IMR-90 (cell line): ENCODE results near the gene PI4KA. TPM values are rescaled to one million over a fixed set of nuclear protein-coding genes. Genes with fewer than 3 reads are reported as not detected.

ENCODE experiments used
- ATAC-seq: fragments of 200-7000 bp; cut with Tn5 transposase; 2 replicates; pipeline ENCODE4 v1.9.1; 2020; ENCODE audit warnings: low read depth, mild to moderate bottlenecking, moderate library complexity
- BruUV-seq: library from RNA; stranded (reverse); fragments of 400-500 nt; replicated peaks from 2 replicates; lab custom pipeline; 2021; lab: Mats Ljungman, UMichigan
- CTCF ChIA-PET: fragments of 300-600 bp; formaldehyde crosslinking; extraction: SDS; loops from one replicate; lab custom pipeline; 2021; ENCODE audit warnings: antibody characterized with exemption; lab: Yijun Ruan, JAX
- POLR2A ChIA-PET: fragments of 300-600 bp; sonication (Branson Sonifier 250); formaldehyde crosslinking; loops from one replicate; lab custom pipeline; 2022; ENCODE audit warnings: antibody characterized with exemption; ENCODE audit not compliant: unreplicated experiment; lab: Charles Lee
- DNase-seq: peaks from one replicate; pipeline ENCODE4 v3.0.0; 2013
- H2AFZ ChIP-seq: replicated peaks from 2 replicates; pipeline ENCODE3; 2013; ENCODE audit warnings: low read length, mild to moderate bottlenecking; ENCODE audit not compliant: poor library complexity
- H2AK5ac ChIP-seq: 2 replicates; pipeline ENCODE4 v1.6.1; 2013; ENCODE audit warnings: low read depth, low read length, inconsistent platforms
- H2AK9ac ChIP-seq: replicated peaks from 2 replicates; pipeline ENCODE3; 2013; ENCODE audit warnings: mild to moderate bottlenecking, low read depth, low read length, moderate library complexity; ENCODE audit not compliant: poor library complexity
- H2BK120ac ChIP-seq: 2 replicates; pipeline ENCODE4 v1.6.1; 2013; ENCODE audit warnings: low read depth, low read length, inconsistent platforms
- H2BK15ac ChIP-seq: 3 replicates; pipeline ENCODE4 v1.6.1; 2013; ENCODE audit warnings: low read depth, low read length, inconsistent platforms
- H2BK20ac ChIP-seq: 2 replicates; pipeline ENCODE4 v1.6.1; 2013; ENCODE audit warnings: low read depth, mild to moderate bottlenecking, inconsistent platforms, low read length, moderate library complexity
- H2BK5ac ChIP-seq: 2 replicates; pipeline ENCODE4 v1.6.1; 2013; ENCODE audit warnings: mild to moderate bottlenecking, low read depth, low read length, inconsistent platforms; ENCODE audit not compliant: poor library complexity, severe bottlenecking
- H3K14ac ChIP-seq: replicated peaks from 2 replicates; pipeline ENCODE4 v1.6.1; 2013; ENCODE audit warnings: low read depth, low read length, inconsistent platforms
- H3K18ac ChIP-seq: 2 replicates; pipeline ENCODE4 v1.6.1; 2013; ENCODE audit warnings: low read depth, low read length, control low read depth
- H3K23ac ChIP-seq: 2 replicates; pipeline ENCODE4 v1.6.1; 2013; ENCODE audit warnings: low read depth, low read length, inconsistent platforms
- H3K27ac ChIP-seq: 2 replicates; pipeline ENCODE4 v1.5.1; 2013; ENCODE audit warnings: mild to moderate bottlenecking, control low read depth, low read length; ENCODE audit not compliant: insufficient read depth
- H3K27me3 ChIP-seq: 2 replicates; pipeline ENCODE4 v1.6.1; 2013; ENCODE audit warnings: low read length; ENCODE audit not compliant: control insufficient read depth, insufficient read depth
- H3K36me3 ChIP-seq: 2 replicates; pipeline ENCODE4 v1.6.1; 2013; ENCODE audit warnings: low read length, mixed read lengths; ENCODE audit not compliant: control insufficient read depth, insufficient read depth
- H3K4ac ChIP-seq: 2 replicates; pipeline ENCODE4 v1.6.1; 2013; ENCODE audit warnings: low read depth, low read length, inconsistent platforms
- H3K4me1 ChIP-seq: 2 replicates; pipeline ENCODE4 v1.6.1; 2013; ENCODE audit warnings: low read length, mixed read lengths; ENCODE audit not compliant: control insufficient read depth, insufficient read depth
- H3K4me2 ChIP-seq: 2 replicates; pipeline ENCODE4 v1.6.1; 2013; ENCODE audit warnings: low read depth, mild to moderate bottlenecking, control low read depth, low read length, moderate library complexity
- H3K4me3 ChIP-seq: 2 replicates; pipeline ENCODE4 v1.5.1; 2013; ENCODE audit warnings: low read depth, mild to moderate bottlenecking, control low read depth, low read length, moderate library complexity; ENCODE audit not compliant: insufficient read depth
- H3K56ac ChIP-seq: 2 replicates; pipeline ENCODE4 v1.6.1; 2013; ENCODE audit warnings: low read length, inconsistent platforms; ENCODE audit not compliant: insufficient read depth; ENCODE audit errors: extremely low read depth
- H3K79me1 ChIP-seq, 2 experiments: 2 replicates each; pipeline ENCODE4 v1.6.1; 2013; ENCODE audit warnings: low read length in 2 of 2, inconsistent platforms in 1 of 2, low read depth in 1 of 2
- H3K9ac ChIP-seq: 2 replicates; pipeline ENCODE4 v1.6.1; 2013; ENCODE audit warnings: low read depth, low read length, control low read depth
- H3K9me1 ChIP-seq: 2 replicates; pipeline ENCODE4 v1.6.1; 2013; ENCODE audit warnings: low read length, inconsistent platforms; ENCODE audit not compliant: insufficient read depth
- H3K9me3 ChIP-seq: 2 replicates; pipeline ENCODE4 v1.6.1; 2013; ENCODE audit warnings: low read length; ENCODE audit not compliant: control insufficient read depth, insufficient read depth
- H4K20me1 ChIP-seq: 2 replicates; pipeline ENCODE4 v1.6.1; 2013; ENCODE audit warnings: low read length, inconsistent platforms; ENCODE audit not compliant: insufficient read depth
- H4K5ac ChIP-seq: 2 replicates; pipeline ENCODE4 v1.6.1; 2013; ENCODE audit warnings: mild to moderate bottlenecking, low read depth, low read length, control low read depth
- H4K8ac ChIP-seq, 2 experiments: 2 replicates each; pipeline ENCODE4 v1.6.1; 2013; ENCODE audit warnings: low read depth in 2 of 2, low read length in 2 of 2, control low read depth in 1 of 2, inconsistent platforms in 1 of 2
- H4K91ac ChIP-seq: 2 replicates; pipeline ENCODE4 v1.6.1; 2013; ENCODE audit warnings: low read depth, low read length, inconsistent platforms; ENCODE audit not compliant: insufficient read depth
- FOS ChIP-seq: fragments of 150-350 bp; IDR thresholded peaks from 2 replicates; pipeline ENCODE4 v1.6.1; 2016; ENCODE audit warnings: low read depth, low read length
- MAZ ChIP-seq: IDR thresholded peaks from 2 replicates; pipeline ENCODE4 v1.6.1; 2012; ENCODE audit warnings: low read depth, mild to moderate bottlenecking, low read length, improper control_type of control experiment, moderate library complexity, borderline replicate concordance
- SMC3 ChIP-seq: fragments of 150-350 bp; IDR thresholded peaks from 2 replicates; pipeline ENCODE4 v1.6.1; 2016; ENCODE audit warnings: low read depth, mild to moderate bottlenecking, antibody characterized with exemption, low read length, moderate library complexity
- WGBS, 2 experiments: methylation state at CpG; one replicate each; pipeline versions ENCODE4 v1.1.5 to v1.1.7; 2013; ENCODE audit warnings: missing lambda C conversion rate in 2 of 2; ENCODE audit not compliant: insufficient read length in 1 of 2; ENCODE audit errors: extremely low coverage in 2 of 2; 5-methylcytosine and 5-hydroxymethylcytosine counted together
- dilution Hi-C: fragments of 300-500 bp; cut with HindIII; formaldehyde crosslinking; loops from one replicate; pipeline ENCODE4 v1.14.3; 2018; ENCODE audit warnings: low sequenced_read_pairs; ENCODE audit not compliant: unreplicated experiment
- in situ Hi-C: fragments of 300-500 bp; cut with MboI; formaldehyde crosslinking; loops from 3 replicates; pipeline ENCODE4 v1.14.3; 2019; ENCODE audit warnings: low sequenced_read_pairs, inconsistent platforms, mixed read lengths
- intact Hi-C: fragments of 100-400 bp; cut with micrococcal nuclease; formaldehyde crosslinking; loops from 2 replicates; pipeline ENCODE4 v1.10.0; 2022
- polyA plus RNA-seq, 3 experiments: library from polyadenylated mRNA; depleted of rRNA; stranded (reverse); fragments of >200 nt; gene quantifications; 2 replicates each; pipeline ENCODE4 v1.2.3, GENCODE V29; 2012; ENCODE audit warnings: low replicate concordance in 1 of 3
- total RNA-seq: library from RNA; depleted of rRNA; stranded (reverse); fragments of >200 nt; gene quantifications from 2 replicates; pipeline ENCODE4 v1.2.3, GENCODE V29; 2012
- TF ChIP-seq, protein P1 (sequence below): fragments of 150-350 bp; IDR thresholded peaks from 2 replicates; pipeline ENCODE4 v1.6.1; 2017; ENCODE audit warnings: mild to moderate bottlenecking, antibody characterized with exemption, low read length, low read depth
- TF ChIP-seq, protein P2 (sequence below): conservative IDR thresholded peaks from 2 replicates; pipeline ENCODE4 v1.5.1; 2012; ENCODE audit warnings: mild to moderate bottlenecking, low read depth, low read length, improper control_type of control experiment

PI4KA gene
- total and polyA plus RNA-seq, 2 of the 4 experiments (the other 2 are of a cell fraction) = 16.8 to 35.5 TPM

DNA sequence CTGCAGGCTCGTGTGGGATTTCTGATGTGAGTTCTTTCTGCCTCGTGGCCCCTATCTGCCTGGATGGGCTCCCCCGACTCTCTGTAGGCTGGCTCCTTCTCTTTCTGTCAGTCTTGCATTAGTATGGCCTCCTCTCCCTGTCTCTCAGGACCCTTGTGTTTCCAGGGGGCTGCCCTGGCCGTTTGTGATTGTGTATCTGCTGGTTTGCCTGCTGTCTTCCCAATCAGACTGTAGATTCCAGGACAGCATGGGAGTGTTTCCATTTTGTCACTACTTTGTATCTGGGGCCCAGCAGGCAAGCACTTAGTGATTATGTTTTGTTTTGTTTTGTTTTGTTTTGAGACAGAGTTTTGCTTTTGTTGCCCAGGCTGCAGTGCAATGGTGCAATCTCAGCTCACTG lies 25.8 kb upstream of the PI4KA start:
- Histone ChIP-seq H3K27ac (no peak overlapping the region), H3K4me3 (no peak overlapping the region), H2AK5ac (no peak overlapping the region), H2BK5ac (no peak overlapping the region), H2BK120ac (no peak overlapping the region), H3K36me3 (peaks cover 36% of the 10 kb centered on the region), H2BK20ac (no peak overlapping the region), H4K5ac (no peak overlapping the region), H4K91ac (no peak overlapping the region), H3K14ac (no peak overlapping the region), H3K4ac (no peak overlapping the region), H3K18ac (no peak overlapping the region), H2BK15ac (no peak overlapping the region), H3K79me1 (peaks cover 0 to 3% of the 10 kb centered on the region in 2 experiments; a peak in 1 of 4 replicates), H2AK9ac (no peak overlapping the region), H4K20me1 (peaks cover 8% of the 10 kb centered on the region), H3K9me3 (no peaks in the 10 kb centered on the region), H3K56ac (no peak overlapping the region), H3K4me1 (peaks cover 5% of the 10 kb centered on the region), H2AFZ (no peak overlapping the region), H3K9ac (no peak overlapping the region), H3K4me2 (no peak overlapping the region), H4K8ac (no peak overlapping the region), H3K23ac (no peak overlapping the region), H3K27me3 (no peaks in the 10 kb centered on the region), H3K9me1 (no peaks in the 10 kb centered on the region)
- DNase-seq = no peak
- no peak for ATAC-seq
- BruUV-seq = no TSS peak
- dilution Hi-C loops (no loop called here), in situ Hi-C loops (no loop called here), intact Hi-C loops (loop anchor here (2.0 to 10.0 kb wide), 3 partner anchors 32 to 98 kb away; partner anchors contain the start of genes CRKL and LZTR1)
- POLR2A ChIA-PET = no interaction called here
- TF ChIP-seq, protein P1, sequence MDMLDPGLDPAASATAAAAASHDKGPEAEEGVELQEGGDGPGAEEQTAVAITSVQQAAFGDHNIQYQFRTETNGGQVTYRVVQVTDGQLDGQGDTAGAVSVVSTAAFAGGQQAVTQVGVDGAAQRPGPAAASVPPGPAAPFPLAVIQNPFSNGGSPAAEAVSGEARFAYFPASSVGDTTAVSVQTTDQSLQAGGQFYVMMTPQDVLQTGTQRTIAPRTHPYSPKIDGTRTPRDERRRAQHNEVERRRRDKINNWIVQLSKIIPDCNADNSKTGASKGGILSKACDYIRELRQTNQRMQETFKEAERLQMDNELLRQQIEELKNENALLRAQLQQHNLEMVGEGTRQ = no peak
- no peak for TF ChIP-seq MAZ
- TF ChIP-seq FOS = no peak
- TF ChIP-seq, protein P2, sequence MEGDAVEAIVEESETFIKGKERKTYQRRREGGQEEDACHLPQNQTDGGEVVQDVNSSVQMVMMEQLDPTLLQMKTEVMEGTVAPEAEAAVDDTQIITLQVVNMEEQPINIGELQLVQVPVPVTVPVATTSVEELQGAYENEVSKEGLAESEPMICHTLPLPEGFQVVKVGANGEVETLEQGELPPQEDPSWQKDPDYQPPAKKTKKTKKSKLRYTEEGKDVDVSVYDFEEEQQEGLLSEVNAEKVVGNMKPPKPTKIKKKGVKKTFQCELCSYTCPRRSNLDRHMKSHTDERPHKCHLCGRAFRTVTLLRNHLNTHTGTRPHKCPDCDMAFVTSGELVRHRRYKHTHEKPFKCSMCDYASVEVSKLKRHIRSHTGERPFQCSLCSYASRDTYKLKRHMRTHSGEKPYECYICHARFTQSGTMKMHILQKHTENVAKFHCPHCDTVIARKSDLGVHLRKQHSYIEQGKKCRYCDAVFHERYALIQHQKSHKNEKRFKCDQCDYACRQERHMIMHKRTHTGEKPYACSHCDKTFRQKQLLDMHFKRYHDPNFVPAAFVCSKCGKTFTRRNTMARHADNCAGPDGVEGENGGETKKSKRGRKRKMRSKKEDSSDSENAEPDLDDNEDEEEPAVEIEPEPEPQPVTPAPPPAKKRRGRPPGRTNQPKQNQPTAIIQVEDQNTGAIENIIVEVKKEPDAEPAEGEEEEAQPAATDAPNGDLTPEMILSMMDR = no peak
- no peak for TF ChIP-seq SMC3
- CTCF ChIA-PET = interaction anchor here (2.1 kb wide), 1 partner anchor 80 kb away, joined by 11 read pairs; no protein-coding TSS in a partner anchor
- WGBS, 2 experiments = no CpG with 5 or more reads among the region's 4 CpGs
